HG03575 (cell line): ENCODE measurements around the gene FOXL3.
"Not testable (repeated sequence)": the region's sequence is repeated elsewhere in the genome, so short reads cannot be mapped to it uniquely, and the experiment has no call there.

Experiments used
- ATAC-seq: cut with Tn5 transposase; IDR thresholded peaks from one replicate; pipeline ENCODE4 v1.9.1; 2021; ENCODE audit not compliant: unreplicated experiment, insufficient number of reproducible peaks, low FRiP score; ENCODE audit errors: extremely low read depth

FOXL3 gene

GRCh38 chr7:329691-330281 is 39.8 kb downstream of the FOXL3 start:
- no peak for ATAC-seq

GRCh38 chr7:330511-331230 is 40.7 kb downstream of the FOXL3 start:
- no peak for ATAC-seq

GRCh38 chr7:332020-332517 is 42.1 kb downstream of the FOXL3 start:
- no peak for ATAC-seq

- no peak for ATAC-seq
Observed at GRCh38 chr7:332646-333392, 42.8 kb downstream of the FOXL3 start.

GRCh38 chr7:333393-333764 is 43.4 kb downstream of the FOXL3 start:
- ATAC-seq: no peak

GRCh38 chr7:334618-335357 is 44.8 kb downstream of the FOXL3 start:
- no peak for ATAC-seq

GRCh38 chr7:335358-336148 is 45.6 kb downstream of the FOXL3 start:
- ATAC-seq: no peak

GRCh38 chr7:336149-336533 is 46.2 kb downstream of the FOXL3 start:
- not testable (repeated sequence) for ATAC-seq

GRCh38 chr7:336810-337566 is 47.0 kb downstream of the FOXL3 start:
- no peak for ATAC-seq

- ATAC-seq: no peak
Observed at GRCh38 chr7:337567-337951, 47.6 kb downstream of the FOXL3 start.

GRCh38 chr7:338295-339061 is 48.5 kb downstream of the FOXL3 start:
- no peak for ATAC-seq

- ATAC-seq: no peak
Observed at GRCh38 chr7:339062-339342, 49.0 kb downstream of the FOXL3 start.

- no peak for ATAC-seq
Observed at GRCh38 chr7:339696-340095, 49.7 kb downstream of the FOXL3 start.

GRCh38 chr7:340200-340937 is 50.4 kb downstream of the FOXL3 start:
- no peak for ATAC-seq
